ENCODE results near the gene PRDX6.
"Not testable (repeated sequence)": the region's sequence is repeated elsewhere in the genome, so short reads cannot be mapped to it uniquely, and the experiment has no call there.

The PRDX6 gene

DNA sequence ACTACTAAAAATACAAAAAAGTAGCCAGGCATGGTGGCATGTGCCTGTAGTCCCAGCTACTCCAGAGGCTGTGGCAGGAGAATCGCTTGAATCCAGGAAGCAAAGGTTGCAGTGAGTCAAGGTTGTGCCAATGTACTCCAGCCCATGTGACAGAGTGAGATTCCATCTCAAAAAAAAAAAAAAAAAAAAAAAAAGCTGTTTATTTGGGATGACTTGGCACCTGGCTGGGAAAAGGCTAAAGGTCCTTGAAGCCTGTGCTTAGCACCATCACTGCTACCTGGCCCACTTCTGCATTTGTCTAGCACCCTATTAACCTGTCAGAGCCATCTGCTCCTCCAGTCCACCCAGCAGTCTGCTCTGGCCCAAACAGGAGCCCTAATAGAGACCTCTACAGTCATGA is 25.0 kb downstream of the PRDX6 start:
- no peak for DNase-seq

DNA sequence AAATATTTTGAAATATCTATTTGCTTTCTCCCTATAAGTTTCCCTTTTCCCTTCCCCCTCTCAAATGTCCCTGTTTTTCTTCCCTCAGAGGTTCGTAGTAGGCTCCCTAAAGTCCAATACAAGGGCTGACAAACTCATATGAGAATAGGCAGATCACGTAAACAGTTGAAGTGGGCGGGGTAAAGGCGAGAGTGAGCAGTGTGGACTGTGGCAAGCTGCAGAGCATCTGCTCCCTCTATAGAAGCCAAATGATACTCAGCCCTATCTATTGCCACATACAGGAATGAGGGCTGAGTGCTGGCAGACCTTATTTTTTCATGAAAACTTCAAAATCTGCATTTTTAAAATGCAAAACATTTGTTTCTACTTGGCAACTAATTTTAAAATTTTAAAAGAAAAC is 26.3 kb downstream of the PRDX6 start:
- no peak for DNase-seq

DNA sequence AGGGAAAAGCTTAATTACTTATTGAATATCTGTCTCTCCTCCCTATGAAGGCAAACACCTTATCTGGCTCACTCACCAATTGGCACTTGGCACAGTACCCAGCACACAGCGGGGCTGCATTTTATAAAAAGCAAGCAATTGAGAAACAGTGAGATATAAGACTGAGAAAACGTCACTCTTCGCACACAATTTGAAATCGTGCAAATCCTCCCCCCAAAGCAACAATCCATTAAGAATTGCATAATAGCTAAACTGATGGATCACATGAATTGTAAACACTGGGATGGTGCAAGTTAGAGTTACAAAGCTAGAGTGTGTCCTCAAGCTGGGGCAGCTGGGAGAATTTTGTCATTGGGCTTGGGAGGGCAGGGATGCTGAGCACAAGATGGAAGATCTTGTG is 27.1 kb downstream of the PRDX6 start:
- DNase-seq = no peak

DNA sequence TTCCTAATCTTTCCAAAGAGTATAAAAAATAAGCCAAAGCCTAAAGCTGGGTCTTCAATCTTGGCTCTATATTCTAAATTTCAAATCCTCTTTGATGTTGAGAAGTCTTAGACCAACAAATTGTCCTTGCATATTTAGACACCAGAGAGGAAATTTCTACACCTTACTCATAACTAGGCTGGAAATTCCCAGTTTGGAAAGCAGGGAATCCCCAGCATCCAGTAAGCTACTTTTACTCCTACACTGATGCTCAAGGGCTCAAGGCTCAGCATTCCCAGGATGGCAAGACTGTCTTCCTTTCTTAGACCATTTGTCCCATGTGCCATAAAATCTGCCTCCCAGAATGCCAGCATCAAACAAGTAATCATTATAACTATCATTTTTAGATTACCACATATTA is 28.3 kb downstream of the PRDX6 start:
- DNase-seq = no peak

DNA sequence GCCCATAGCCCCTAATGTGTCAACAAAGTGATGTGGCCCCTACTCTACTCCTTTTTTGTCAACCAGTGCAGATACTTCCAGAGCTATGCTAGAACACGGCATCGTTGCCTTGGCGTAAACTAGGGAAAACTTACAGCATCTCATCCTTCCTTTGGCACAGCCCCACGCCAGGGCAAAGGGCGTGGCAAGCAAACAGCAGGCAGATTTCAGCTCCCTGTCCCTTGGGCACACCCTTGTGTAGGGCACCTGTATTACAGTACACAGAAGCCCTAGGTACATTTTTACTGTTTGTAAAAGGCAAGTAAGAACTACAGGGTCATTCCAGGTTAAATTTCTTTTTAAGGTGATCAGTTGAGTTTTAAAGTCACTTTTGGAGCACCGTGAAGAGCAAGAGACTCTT is 29.3 kb downstream of the PRDX6 start:
- DNase-seq = no peak

DNA sequence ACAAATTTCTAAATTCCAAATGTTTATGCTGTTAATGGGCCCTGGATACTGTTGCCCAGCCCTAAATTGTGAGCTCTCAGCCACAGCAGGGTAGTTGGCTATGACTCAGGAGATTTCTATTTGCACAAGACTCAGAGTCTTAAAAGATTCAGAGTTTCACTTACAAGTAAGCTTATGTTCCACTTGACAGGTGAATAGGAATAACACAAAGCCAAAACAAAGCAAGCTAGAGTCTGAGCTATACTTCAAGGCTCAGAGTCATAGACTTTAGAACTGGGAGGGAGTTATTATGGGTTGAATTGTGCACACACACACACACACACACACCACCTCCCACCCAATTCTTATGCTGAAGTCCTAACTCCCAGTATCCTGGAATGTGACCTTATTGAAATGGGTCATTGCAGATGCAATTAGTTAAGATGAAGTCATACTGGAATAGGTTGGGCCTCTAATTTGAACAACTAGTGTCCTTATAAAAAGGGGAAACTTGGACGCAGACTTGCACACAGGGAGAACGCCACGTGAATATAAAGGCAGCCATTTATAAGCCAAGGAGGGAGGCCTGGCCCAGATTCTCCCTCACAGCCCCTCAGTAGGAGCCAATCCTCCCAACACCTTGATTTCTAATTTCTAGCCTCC is 30.2 kb downstream of the PRDX6 start:
- DNase-seq = no peak

DNA sequence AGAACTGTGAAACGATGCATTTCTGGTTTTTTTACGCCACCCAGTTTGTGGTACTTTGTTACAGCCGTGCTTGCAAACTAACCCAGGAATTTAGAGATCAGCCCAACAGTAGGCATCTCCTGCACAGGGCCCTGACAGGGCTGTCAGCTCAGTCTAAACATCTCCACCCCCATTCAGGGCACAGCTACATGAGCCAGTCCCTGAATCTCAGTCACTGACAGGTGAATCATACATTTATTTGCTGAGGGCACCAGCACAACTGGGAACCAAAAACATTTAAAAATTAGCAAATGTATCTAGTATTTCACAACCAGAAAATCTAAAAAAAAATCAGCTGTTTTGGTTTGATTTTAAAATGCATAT is 30.7 kb downstream of the PRDX6 start:
- no peak for DNase-seq

DNA sequence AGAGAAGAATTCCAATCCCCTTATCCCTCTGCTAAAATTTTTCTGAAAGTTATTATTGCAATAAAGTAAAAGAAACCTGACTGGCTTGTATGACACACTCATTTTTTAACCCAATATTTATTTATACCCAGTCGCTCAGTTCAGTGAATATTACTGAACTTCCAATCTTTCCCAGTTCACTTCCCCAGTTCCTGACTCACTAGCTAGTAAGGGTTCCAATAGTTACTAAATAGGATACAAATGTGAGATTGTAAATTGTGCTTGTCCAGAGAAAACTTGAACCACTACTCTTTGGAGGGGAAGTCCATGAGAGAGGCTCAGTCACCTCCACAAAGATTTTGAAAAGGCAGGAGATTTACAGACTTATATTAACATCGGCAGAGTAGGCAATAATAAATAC is 31.4 kb downstream of the PRDX6 start:
- DNase-seq = no peak

DNA sequence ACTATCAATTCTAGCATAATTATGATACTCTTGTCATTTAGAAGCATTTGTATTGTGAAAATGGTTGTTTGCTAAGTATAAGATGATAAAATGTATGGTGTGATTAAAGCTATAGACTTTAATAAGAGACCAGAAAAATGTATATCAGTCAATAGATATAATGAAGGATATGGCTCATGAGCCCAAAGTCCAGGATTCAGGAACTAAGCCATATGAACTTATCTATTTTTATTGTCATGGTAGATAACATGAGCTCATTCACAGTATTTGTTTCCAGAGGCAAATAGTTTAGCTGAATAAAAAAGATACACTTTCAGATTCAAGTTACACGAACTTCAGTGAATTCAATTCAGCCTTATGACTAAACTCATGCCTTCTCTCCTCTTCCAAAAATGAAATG is 32.7 kb downstream of the PRDX6 start:
- DNase-seq = no peak

DNA sequence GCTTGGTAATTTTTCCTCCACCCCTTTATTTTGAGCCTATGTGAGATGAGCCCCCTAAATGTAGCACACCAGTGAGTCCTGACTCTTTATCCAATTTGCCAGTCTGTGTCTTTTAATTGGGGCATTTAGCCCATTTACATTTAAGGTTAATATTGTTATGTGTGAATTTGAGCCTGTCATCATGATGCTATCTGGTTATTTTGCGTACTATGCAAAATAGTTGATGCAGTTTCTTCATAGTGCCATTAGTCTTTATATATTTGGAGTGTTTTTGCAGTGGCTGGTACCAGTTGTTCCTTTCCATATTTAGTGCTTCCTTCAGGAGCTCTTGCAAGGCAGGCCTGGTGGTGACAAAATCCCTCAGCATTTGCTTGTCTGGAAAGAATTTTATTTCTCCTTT is 37.4 kb downstream of the PRDX6 start:
- not testable (repeated sequence) for DNase-seq

DNA sequence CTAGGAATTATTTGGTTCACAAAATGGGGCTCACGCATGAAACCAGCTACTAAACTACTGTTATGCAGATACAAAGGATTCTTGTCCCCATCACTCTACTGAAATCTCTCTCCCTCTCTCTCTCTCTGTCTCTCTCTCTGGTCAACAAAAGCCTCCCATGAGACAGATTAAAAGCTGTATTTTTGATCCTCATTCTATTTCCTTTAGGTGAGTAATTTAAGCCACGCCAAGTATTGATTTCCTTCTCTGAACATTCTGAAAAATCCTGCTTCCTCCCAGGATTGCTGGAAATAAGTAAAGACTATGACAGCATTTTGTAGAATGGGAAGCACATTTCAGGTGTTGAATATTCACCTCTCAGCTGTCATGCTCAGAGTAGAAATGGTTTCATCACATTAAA is 43.7 kb downstream of the PRDX6 start:
- no peak for DNase-seq

DNA sequence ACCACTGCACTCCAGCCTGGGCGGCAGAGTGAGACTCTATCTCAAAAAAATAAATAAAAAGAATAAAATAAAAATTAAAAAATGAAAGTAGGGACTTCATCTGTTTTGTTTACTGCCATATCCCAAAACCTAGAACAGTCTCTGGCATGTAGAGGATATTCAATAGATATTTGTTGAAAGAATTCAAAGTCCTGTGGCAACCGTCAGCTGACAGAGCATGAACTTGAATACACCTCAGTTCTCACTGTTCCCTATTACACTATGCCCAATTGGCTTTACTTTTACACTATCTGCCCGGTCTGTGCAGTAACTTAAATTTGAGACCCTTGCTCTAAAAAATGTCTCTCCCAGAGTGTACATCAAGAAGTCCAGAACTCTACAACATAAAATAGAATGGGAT is 46.2 kb downstream of the PRDX6 start:
- no peak for DNase-seq

DNA sequence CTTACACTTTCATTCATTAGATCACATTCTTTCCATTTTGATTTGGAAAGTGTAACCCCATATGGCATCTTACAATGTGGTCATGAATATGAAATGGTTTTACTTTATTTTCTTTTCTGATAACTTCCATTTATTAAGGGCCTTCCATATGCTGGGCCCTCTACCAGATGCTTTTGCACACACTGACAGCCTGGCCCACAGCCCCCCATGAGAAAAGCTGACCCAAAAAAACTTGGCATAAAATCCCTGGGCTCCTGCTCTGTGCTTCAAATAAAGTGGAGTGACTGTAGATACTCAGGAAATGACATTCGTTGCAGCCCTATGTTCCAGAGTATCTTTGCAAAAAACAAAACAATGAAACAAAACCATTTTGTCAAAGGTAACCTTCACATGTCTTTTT is 48.8 kb downstream of the PRDX6 start:
- no peak for DNase-seq

DNA sequence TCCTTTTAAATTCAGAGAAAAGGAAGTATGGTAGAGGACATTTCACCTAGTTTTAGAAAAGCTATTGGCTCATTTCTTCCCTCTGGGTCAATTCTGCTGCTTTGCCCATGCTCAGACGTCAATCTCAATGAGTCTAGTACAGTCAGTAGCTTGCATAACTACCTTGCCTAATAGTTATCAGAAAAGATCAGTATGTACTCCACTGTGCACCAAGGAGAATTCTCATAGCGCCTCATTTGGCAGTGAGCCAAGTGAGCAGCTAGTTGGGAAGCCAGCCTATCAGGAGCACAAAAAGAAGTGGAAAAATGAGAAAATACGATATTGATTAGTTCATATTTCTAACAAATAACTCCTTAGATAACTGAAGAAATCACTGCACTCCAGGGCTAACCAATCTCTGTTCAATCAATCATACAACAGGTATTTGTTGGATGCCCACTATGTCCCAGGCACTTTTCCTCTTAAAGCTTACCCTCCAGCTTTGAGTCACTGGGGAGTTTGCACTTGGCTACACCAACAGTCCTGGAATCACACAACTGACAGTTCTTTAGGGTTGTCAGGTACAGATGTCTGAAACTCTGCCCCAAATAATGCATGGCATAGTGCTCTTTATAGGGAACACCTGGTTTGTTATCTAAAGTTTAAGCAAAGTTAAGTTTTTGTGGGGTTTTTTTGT is 50.2 kb downstream of the PRDX6 start:
- DNase-seq = no peak

DNA sequence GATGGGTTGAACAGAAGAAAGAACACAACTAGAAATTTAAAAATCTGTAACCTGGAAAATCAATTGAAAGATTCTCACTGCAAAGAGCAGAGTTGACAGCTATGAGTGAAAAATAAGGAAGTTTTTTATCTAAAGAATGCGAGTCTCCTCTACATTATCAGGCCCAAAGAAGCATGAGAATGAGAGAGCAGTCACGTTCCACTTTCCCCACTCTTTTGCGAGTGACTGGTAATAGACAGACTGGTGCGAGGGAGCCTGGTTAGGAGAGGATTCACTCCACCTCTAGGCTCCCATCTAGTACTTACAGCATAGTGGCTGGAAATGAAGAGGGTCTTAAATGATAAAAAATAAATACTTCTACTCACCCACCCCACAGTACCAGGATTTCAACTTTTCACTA is 52.0 kb downstream of the PRDX6 start:
- DNase-seq = no peak

DNA sequence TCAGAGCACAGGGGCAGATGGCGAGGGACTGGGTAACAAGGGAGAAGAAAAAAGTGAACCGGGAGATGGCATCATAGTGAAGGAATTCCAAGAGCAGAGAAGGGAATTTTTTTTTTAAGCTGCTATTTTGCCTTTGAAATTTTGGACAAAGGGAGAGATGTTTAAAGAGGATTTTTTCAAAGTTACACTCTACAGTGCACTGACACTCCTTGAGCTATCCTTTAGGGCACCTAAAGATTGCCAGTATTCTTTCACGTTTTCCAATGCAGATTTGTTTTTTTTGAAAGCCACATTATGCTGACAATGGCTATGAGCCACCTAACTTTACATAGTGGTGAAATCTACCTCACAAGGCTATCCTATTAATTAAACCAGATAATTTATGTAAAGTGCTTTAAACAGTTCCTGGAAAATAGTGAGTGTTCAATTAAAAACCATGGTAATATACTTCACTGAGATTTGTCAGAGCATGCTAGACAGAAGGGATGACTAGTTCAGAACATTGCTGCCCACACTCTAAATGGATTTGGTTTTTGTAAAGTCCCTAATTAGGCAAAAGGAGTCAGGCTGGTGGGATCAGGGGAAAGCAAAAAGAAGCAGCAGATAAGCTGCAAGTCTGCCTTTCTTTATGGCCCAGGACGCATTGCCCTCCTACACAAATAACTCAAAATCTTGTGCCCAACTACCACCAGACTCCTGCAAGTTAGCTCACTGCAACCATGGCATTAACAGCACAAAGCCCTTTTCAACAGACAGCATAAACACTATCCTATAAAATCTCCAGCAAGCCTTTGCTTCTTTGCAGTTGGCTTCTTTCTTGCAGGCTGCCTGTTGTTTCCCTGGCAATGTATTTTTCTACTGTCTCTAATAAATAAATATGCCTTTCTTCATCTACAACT is 53.9 kb downstream of the PRDX6 start:
- DNase-seq = no peak

DNA sequence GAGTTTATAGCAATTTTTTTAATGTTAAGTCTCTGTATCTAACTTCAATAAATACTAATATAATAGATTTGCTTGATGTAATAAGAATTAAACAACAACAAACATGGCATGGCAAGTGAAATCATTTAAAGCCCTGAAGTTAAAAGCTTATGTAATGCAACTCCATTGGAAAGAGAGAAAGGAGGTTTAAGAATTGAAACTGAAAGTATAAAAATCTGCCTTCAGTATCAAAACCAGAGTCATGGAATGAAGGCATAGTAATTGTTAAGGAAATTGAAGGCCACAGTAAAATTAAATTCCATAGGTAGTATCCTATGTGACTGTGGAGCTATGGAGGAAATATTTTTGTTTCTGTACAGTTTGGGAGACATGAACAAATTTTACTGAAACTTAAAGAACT is 55.1 kb downstream of the PRDX6 start:
- no peak for DNase-seq

DNA sequence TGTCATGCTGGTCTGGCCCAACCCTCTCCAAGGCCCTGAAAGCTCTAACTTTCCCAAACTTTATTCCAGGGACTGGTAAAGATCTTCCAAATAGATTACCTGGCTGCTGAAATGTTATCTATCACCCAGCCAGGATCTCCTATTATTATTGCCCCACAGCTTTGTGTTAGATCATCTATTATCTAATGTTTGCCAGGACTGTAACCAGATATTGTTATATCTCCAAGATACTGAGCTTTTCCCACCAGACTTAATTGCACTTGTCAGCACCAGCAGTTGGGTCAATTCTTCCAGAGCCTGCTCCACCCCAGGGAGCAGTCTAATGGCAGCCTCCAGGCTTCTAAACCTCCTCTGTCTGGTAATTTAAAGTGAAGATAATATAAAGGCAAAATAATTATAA is 59.1 kb downstream of the PRDX6 start:
- DNase-seq = no peak
